HAP-1 (cell line): ENCODE data around the gene UBALD1.
A peak's percentile ranks its signal among the peaks of the same experiment; 100 is the strongest.

ENCODE experiments used
- DNase-seq, 2 experiments: peaks; one replicate each; pipeline ENCODE4 v3.0.0-alpha.2; 2016 to 2020; ENCODE audit warnings: low spot score in 2 of 2
- H3K27me3 ChIP-seq: fragments of 250-450 bp; sonication (Bioruptor Pico); 2 replicates; pipeline ENCODE4 v1.5.1; 2020; ENCODE audit warnings: low read depth, mild to moderate bottlenecking, moderate library complexity
- H3K36me3 ChIP-seq: fragments of 250-450 bp; sonication (Bioruptor Pico); replicated peaks from 2 replicates; pipeline ENCODE4 v1.5.1; 2020; ENCODE audit warnings: mild to moderate bottlenecking
- H3K4me1 ChIP-seq: fragments of 250-450 bp; sonication (Bioruptor Pico); 2 replicates; pipeline ENCODE4 v1.5.1; 2020; ENCODE audit warnings: mild to moderate bottlenecking
- H3K4me3 ChIP-seq: fragments of 250-450 bp; sonication (Bioruptor Pico); 2 replicates; pipeline ENCODE4 v1.5.1; 2020; ENCODE audit warnings: mild to moderate bottlenecking, moderate library complexity
- H3K9me3 ChIP-seq: fragments of 250-450 bp; sonication (Bioruptor Pico); 2 replicates; pipeline ENCODE4 v1.5.1; 2020; ENCODE audit warnings: mild to moderate bottlenecking, moderate library complexity
- in situ Hi-C: fragments of 300-500 bp; cut with MboI; formaldehyde crosslinking; loops from 3 replicates; pipeline ENCODE4 v1.14.3; 2020; ENCODE audit warnings: low sequenced_read_pairs, inconsistent platforms, mixed read lengths

Gene UBALD1

DNA sequence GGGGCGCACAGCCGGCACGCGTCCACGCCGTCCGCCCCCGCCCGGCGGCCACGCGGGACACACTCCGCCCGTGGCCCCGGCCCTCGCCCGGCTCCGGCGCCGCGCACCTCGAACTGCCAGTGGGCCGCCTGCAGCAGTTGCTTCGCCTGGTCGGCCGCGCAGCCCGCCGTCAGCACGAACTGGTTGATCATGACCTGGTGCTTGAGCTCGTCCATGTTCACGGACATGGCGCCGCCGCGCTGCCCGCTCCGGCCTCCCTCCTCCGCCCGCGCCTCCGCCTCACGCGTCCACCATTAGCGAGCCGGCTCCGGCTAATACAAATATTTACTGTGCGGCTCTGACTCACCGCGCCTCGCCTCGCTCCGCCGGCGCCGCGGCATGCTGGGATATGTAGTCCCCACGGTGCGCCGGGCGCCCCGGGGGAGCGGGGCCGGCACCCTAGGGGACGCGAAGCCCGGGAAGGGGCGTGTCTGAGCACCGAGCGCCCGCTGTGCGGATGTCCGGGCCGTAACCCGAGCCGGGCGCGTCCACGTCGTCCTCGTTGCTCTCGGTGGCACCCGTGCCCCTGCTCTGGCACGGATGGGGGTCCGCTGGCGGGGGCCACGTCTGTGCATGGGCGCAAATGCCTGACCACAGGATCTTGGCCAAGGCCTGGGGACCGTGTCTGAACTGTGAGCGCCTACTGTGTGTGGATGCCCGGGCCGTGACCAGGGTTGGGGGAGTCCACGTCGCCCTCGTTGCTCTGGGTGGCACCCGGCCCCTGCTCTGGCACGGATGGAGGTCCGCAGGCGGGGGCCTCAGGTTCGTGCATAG, at the start of gene UBALD1:
TSS of gene UBALD1 (minus strand) at position 318 of the 813 bp plus-strand sequence. CDS start at position 227, 91 bp downstream.
- Histone ChIP-seq H3K36me3 (no peaks in the 10 kb centered on the region; the same call in none of the 2 replicates), H3K9me3 (no peaks in the 10 kb centered on the region), H3K27me3 (no peaks in the 10 kb centered on the region), H3K4me1 (peaks cover 17% of the 10 kb centered on the region), H3K4me3 (peak within 1 kb of the TSS; percentile 63)
- in situ Hi-C loops, result no loop called here
- DNase-seq, result peak; percentile 78 to 90

DNA sequence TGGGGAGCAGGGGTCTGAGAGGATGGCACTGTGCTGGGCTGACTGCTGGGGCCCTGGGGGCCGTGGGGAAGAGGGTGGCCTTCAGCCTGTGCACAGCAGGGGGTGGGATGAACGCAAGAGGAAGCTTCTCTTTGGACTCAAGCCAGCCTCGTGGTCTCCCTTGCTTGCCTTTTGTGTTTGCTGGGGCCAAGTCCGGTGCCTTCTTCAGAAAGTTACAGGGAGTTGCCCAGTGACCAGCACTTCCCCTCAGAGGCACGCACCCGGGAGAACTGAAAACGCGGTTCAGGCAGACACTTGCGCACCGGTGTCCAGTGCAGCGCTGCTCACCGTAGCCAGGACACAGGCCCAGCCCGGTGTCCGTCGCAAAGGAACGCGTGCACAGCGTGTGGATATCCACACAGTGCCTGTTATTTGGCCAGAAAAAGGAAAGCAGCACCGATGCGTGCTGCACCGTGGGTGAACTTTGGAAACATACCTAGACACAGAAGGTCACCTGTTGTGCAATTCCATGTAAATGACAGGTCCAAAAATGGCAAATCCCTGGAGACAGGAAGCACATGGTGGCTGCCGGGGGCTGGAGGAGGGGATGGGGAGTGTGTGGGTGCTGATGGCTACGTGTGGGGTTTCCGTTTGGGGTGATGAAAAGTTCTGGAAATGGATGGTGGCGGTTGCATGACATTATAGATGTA, 49.2 kb upstream of the UBALD1 start:
- Histone ChIP-seq H3K9me3 (no peaks in the 10 kb centered on the region), H3K36me3 (peaks cover 22% of the 10 kb centered on the region), H3K27me3 (no peaks in the 10 kb centered on the region), H3K4me3 (no peak overlapping the region), H3K4me1 (no peaks in the 10 kb centered on the region)
- no peak for DNase-seq
- in situ Hi-C loops, result no loop called here

DNA sequence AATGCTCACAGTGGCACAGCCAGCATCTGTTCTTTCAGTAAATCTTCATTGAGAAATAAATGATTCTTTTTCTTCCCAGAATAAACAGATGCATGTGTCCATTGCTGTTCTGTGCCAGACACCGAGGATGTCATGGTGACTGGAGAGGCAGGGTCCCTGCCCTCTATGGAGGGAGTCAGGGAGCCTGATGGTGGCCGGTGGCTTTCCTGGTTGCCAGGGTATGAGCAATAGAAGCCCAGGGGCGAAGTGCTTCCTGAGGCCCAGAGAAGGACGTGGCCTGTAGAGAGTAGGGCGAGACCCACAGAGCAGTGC, 48.7 kb upstream of the UBALD1 start:
- Histone ChIP-seq H3K4me3 (no peak overlapping the region), H3K4me1 (no peaks in the 10 kb centered on the region), H3K36me3 (peaks cover 22% of the 10 kb centered on the region), H3K9me3 (no peaks in the 10 kb centered on the region), H3K27me3 (no peaks in the 10 kb centered on the region)
- in situ Hi-C loops, result no loop called here
- no peak for DNase-seq

DNA sequence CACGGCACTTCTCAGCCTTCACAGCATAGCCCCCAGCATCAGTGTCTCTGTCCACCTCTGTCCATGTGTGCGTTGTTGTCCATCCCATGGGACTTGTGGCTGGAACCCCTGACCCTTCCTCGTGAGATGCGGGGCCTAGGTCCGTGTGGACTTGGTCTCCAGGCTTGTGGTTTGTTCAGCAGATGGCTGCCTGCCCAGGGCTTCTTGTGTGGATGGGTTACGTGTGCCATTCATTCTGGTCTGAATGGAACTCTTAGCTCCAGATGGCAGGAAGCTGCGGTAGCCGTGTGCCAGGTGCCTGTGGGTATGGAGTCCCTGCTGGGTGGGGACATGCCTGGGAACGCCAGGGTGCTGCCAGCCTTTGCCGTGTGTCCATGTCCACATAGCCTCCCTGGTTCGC, 47.0 kb upstream of the UBALD1 start:
- in situ Hi-C loops, result no loop called here
- H3K4me1 ChIP-seq, result no peaks in the 10 kb centered on the region
- no peaks in the 10 kb centered on the region for H3K27me3 ChIP-seq
- H3K9me3 ChIP-seq, result no peaks in the 10 kb centered on the region
- peaks cover 11% of the 10 kb centered on the region for H3K36me3 ChIP-seq
- no peak overlapping the region for H3K4me3 ChIP-seq
- DNase-seq, result no peak

DNA sequence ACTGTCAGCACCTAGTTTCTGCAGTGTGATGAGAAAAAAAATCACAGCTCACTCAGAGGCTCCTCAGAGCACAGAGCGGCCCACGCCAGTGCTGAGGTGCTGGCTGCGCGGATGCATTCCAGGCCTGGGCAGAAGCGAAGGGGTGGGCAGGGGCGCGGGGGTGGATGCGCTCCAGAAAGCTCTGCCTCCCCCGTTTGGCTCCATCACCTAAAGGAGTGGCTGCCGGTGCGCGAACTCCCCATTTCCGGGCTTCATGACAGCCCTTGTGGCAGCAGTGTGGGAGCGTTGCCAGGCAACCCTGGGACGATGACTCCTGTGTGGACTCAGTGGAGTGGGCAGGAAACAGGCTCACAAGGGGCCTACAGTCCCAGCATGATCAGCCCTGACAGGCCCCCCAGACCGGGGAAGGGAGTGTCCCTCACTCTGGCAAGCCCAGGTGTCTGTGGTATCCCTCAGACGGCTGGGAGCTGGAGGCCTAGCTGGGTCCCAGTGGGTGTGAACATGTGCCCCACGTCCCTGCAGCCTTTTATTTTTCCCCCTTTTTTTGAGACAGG, 45.8 kb upstream of the UBALD1 start:
- in situ Hi-C loops, result no loop called here
- Histone ChIP-seq H3K4me3 (no peak overlapping the region), H3K9me3 (no peaks in the 10 kb centered on the region), H3K27me3 (no peaks in the 10 kb centered on the region), H3K4me1 (no peaks in the 10 kb centered on the region), H3K36me3 (peaks cover 14% of the 10 kb centered on the region)
- no peak for DNase-seq

DNA sequence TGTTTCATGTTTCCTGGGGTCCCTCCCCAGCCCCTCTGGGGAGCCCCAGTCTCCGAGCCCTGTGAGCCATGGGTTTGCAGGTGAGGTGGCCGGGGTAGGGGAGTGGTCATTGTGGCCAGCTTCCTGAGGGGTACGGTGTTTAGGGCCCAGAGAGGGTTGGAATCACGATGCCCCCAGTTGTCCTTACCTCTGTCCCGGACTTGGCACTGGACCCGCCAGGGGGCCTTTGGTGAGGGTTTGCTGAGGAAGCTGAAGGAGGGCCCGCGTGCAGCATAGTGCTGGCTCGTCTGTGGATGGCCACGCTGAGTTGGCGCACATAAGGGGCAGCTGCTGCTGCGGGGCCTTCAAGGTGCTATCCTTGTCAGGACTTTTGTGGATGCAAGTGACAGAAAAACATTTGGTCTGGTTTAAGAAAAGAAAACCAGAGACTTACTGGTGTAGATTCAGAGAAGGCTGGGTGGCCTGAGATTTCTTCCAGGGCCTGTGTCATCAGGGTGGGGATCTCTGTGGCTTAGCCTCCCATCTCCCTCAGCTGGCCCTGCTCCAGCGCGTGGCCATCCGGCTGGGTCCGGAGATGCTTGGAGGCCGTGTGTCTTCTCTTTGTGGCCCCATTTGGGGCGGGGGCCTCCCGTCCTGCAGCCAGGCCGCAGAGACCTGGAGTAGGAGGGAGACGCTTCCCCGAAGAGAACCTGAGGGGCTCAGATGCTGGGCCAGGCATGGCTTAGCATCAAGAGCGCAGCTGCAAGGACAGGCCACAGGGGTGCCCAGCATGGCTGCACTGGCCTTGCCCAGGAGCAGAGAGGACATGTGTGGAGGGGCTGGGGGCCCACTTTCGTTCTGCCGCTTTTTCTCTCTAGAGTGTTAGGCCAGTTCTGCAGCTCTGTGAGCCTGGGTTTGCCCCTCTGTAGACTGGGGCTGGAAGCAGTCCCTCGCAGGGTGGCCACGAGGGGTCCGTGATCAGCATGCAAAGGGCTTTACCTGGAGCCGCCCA, 45.0 kb upstream of the UBALD1 start:
- Histone ChIP-seq H3K4me1 (no peaks in the 10 kb centered on the region), H3K9me3 (no peaks in the 10 kb centered on the region), H3K4me3 (no peak overlapping the region), H3K27me3 (no peaks in the 10 kb centered on the region), H3K36me3 (peaks cover 17% of the 10 kb centered on the region)
- DNase-seq, result no peak
- in situ Hi-C loops, result no loop called here

DNA sequence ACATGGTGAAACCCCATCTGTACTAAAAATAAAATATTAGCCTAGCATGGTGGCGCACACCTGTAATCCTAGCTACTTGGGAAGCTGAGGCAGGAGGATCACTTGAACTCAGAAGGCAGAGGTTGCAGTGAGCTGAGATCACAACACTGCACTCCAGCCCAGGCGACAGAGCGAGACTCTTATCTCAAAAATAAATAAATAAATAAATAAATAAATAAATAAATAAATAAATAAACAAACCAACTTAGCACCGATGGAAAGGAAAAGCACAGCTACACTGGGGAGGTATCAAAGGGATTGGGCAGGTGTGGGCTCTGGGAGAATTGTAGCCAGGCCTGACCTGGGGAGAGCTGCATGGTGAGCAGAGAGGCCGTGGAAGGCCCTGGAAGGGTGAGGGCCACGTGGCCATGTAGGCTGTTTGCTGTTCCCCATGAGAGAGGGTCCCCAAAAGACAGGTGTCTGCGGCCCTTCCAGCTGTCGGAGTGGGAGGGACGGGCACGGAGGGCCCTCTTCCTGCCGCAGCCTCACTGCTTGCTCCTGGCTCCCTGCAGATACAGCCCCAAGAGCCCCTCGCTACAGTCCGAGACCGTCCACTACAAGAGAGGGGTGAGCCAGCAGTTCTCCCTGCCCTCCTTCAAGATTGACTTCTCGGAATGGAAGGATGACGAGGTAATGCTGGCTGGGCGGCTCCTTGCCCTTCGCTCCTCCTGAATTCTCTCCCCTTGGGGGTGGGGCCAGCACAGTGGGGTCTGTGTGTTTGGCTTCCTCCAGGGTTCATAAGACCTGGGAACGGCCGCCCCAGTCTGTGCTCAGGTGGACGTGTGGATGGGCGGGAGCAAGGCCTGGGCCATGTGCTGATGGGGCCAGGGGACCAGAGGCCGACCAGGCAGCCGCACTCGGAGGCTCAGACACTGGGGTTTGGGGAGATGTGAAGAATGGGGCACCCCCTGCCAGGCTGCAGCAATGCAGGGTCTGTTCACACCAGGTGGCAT, 42.3 kb upstream of the UBALD1 start:
- H3K4me1 ChIP-seq, result no peaks in the 10 kb centered on the region
- no peaks in the 10 kb centered on the region for H3K9me3 ChIP-seq
- DNase-seq, result no peak
- in situ Hi-C loops, result no loop called here
- H3K36me3 ChIP-seq, result peaks cover 31% of the 10 kb centered on the region
- no peaks in the 10 kb centered on the region for H3K27me3 ChIP-seq
- H3K4me3 ChIP-seq, result no peak overlapping the region

DNA sequence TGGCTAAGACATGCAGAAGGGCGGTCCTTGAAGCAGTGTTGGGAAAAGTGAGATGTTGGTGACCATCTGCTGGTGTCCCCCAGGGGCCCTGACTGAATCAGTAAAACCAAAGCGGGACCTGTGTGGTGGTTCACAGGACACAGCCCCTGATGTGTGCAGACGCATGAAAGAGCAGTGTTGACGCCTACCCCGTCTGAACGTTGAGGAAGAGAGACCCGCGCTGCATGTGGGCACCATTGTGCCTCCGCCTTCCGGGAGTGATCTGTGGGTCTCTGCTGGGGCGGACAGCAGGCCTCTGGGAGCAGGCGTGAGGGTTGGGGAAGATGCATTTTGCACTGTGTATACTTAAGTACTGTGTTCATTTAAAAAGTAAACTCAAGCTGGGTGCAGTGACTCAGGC, 41.5 kb upstream of the UBALD1 start:
- H3K36me3 ChIP-seq, result peaks cover 38% of the 10 kb centered on the region
- DNase-seq, result no peak
- in situ Hi-C loops, result no loop called here
- H3K4me1 ChIP-seq, result no peaks in the 10 kb centered on the region
- H3K9me3 ChIP-seq, result no peaks in the 10 kb centered on the region
- no peaks in the 10 kb centered on the region for H3K27me3 ChIP-seq
- H3K4me3 ChIP-seq, result no peak overlapping the region

DNA sequence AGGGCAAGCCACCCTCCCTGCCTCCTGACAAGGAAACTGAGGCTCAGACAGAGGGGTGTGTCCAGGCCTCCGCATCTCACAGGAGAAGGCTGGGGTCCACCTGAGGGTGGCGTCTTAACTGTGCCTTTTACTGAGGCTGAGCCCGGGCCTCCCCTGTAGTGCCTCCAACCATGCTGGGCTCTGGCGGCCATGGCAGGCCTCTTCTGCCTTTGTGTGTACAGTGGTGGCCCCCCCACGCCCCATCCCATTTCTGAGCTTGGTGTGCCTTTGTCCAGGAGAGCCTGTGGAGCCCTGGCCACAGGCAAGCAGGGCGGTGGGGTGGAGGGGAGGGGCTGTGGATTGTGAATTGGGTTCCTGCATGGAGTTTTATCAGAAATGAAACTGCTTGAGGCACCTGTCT, 41.1 kb upstream of the UBALD1 start:
- peaks cover 40% of the 10 kb centered on the region for H3K36me3 ChIP-seq
- no peaks in the 10 kb centered on the region for H3K9me3 ChIP-seq
- no peak overlapping the region for H3K4me3 ChIP-seq
- no peak for DNase-seq
- in situ Hi-C loops, result no loop called here
- H3K4me1 ChIP-seq, result no peaks in the 10 kb centered on the region
- no peaks in the 10 kb centered on the region for H3K27me3 ChIP-seq

DNA sequence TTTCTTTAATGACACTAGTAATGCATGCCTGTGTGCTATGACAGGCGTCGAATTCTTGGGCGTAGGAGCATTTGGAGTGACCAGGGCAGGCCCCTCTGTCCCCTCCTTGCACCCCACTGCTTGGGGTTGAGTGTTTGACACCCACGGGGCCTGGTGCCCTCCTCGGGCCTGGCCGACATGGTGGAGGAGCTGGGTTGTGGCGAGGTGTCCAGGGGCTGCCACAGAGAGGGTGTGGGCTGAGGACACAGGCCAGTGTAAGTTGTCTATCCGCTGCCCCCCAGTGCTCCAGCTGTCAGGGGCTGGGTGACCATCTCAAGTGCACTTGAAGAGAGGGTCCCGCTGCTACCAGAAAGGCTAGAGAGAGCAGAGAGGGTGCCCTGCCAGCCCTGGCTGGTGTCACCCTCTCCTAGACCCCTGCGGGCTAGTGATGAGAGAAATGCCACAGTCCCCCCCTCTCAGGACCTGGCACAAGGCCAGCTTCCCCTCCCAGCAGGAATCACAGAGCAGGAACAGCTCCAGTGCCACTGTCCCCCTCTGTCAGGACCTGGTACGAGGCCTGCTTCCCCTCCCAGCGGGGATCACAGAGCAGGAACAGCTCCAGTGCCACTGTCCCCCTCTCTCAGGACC, 40.4 kb upstream of the UBALD1 start:
- DNase-seq, result no peak
- Histone ChIP-seq H3K4me3 (no peak overlapping the region), H3K4me1 (no peaks in the 10 kb centered on the region), H3K9me3 (no peaks in the 10 kb centered on the region), H3K36me3 (peaks cover 46% of the 10 kb centered on the region), H3K27me3 (no peaks in the 10 kb centered on the region)
- in situ Hi-C loops, result no loop called here

DNA sequence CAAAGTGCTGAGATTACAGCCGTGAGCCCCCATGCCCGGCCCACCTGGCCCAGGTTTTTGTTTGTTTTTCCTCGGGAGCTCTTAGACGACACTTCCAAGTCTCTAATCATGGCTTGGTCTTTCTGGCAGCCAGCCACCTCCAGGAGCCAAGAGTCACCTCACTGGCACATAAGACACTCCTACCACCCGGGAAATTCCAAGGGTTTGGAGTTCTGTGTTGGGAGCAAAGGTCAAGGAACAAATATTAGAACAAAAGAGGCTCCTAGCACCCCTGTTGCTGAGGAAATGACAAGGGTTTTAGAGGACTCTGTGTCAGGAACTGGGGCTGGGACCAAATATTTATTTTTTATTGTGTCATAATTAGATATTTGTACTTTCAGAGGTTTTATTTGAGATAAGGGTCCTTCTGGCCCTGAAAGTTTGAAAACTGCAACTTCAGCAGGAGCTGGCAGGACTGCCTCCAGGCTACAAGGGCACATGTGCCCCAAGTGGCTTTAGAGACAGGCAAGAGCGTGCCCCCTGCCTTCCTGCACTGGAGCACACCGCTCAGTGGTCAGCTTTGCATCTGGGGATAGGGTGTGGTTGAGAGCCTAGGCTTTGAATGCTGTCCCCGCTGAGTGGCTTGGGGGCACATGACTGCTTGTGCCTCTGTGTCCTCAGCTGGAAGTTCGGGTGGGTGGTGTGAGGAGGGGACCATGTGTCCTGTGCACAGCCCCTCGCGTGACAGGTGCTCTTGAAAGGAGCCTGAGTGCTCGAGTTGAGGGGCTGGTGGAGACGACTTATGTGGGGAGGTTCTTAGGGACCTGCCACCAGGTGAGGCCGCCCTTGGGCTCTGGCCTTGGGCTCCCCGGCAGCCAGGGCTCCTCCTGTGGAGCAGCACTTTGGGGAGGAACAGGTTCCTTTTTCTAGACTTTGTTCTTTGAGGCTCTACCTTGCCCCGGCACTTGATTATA, 39.6 kb upstream of the UBALD1 start:
- in situ Hi-C loops, result no loop called here
- DNase-seq, result no peak
- Histone ChIP-seq H3K36me3 (peaks cover 46% of the 10 kb centered on the region), H3K9me3 (no peaks in the 10 kb centered on the region), H3K27me3 (no peaks in the 10 kb centered on the region), H3K4me1 (no peaks in the 10 kb centered on the region), H3K4me3 (no peak overlapping the region)
